ENCODE measurements around the gene DOCK1.

Gene DOCK1

DNA sequence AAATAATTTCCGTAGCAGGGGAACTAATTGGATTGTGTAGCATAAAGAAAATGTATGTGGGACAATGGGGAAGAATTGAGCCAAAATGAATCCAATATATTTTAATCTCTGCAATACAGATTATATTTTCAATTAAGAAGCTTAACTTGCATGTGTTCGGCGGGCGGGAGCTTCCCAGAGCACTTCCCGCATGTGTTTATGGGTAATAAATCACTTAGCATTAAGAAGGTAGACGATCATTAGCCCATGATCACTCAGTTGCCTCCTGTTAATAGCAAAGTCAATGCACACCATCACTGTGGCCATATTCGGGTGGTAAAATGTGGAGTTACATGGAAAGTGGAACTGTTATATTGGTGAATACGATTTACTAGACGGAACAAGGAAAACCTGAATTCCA lies 414.0 kb downstream of the DOCK1 start:
- no peak overlapping the region for H3K27ac ChIP-seq
- no peak for DNase-seq (ENCODE audit: low read depth, low spot score)

DNA sequence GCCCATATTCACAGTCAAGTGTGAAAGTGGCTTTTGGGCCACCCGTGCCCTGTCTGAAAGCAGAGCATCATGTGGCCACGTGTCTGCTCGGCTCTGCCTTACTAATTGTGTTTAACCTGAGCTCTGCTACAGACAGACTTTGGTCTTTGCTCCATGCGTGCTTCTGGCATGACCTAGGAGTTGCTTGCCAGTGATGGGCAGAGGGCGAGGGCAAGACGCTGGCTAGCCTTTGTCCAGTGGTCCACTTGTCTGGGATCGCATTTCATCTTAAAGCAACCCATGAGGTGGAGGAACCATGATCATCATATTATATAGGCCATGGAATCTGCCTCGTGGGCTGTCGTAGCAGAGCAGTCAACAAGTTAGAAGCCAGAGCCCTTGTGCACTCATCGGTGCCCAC lies 414.5 kb downstream of the DOCK1 start:
- H3K27ac ChIP-seq: no peak overlapping the region
- no peak for DNase-seq (ENCODE audit: low read depth, low spot score)

DNA sequence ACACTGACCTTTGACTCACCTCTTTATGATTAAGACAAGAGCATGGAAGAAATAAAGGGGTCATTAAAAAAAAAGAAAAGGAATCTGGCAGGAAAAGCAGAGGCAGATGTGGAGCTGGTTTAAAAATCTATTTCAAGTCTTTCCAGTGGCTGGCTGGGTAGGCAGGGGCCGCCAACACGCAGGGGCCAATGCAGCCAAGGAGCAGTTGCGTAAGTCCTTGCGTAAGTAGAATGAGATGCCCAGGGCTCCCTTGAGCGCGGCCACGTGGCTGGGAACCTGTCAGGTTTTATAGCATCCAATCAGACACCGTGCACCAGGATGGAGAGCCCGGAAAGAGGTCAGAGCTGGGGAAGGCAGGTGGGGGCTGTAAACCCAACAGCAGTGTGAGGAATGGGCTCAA lies 414.9 kb downstream of the DOCK1 start:
- H3K27ac ChIP-seq: no peak overlapping the region
- no peak for DNase-seq (ENCODE audit: low read depth, low spot score)

DNA sequence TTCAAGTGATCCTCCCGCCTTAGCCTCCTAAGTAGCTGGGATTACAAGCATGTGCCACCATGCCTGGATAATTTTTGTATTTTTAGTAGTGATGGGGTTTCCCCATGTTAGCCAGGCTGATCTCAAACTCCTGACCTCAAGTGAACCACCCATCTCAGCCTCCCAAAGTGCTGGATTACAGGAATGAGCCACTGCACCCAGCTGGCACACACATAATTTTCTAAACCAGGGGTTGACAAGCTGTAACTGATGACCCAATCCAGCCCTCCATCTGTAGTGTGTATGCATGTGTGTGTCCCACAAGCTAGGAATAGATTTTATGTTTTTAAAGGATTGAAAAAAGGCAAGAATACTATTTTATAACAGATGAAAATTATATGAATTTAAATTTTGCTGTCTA lies 417.1 kb downstream of the DOCK1 start:
- no peak overlapping the region for H3K27ac ChIP-seq
- DNase-seq (ENCODE audit: low read depth, low spot score): no peak

DNA sequence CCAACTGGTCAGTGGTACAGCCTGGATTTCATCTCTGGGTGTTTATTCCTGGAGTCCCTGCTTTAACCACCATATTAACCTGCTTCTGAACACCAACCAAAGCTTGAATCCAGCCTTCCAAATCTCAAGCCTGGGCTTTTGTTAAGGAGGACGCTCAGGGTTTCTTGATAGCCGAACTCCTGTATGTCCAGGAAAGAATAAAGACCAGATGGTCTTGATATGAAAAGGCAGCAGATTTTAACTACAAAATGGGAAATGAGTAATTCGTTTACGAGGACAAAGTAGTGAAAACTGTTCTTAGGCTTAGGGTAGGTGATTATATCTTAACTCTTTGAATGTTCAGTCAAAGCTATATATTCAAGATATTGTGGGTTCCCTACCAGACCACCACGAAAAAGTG lies 420.3 kb downstream of the DOCK1 start:
- no peak for DNase-seq (ENCODE audit: low read depth, low spot score)
- no peak overlapping the region for H3K27ac ChIP-seq

DNA sequence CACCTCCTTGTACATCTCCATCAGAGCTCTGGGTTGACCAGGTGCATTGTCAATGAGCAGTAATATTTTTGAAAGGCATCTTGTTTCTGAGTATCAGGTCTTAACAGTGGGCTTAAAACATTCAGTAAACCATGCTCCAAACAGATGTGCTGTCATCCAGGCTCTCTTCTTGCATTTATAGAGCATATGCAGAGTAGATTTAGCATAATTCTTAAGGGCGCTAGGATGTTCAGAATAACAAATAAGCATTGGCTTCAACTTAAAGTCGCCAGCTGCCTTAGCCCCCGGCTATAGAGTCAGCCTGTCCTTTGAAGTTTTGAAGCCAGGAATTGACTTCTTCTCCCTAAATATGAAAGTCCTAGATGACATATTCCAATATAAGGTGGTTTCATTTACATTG lies 421.7 kb downstream of the DOCK1 start:
- H3K27ac ChIP-seq: no peak overlapping the region
- DNase-seq (ENCODE audit: low read depth, low spot score): no peak

DNA sequence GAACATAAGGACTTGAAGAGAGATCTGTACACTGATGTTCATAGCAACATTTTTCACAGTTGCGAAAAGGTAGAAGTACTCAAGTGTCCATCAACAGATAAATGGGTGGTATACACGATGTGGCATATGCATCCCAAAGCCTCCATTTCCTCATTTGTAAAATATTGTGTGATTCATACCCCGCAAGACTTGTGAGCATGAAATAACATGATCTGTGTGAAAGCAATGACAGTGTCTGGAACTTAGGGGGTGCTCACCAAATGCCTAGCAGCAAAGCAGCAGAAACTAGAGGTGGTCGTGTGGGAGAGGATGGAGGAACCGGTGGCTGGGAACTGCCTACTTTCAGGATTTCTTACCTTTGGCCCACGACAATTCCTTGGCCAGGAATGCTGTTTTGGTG lies 426.5 kb downstream of the DOCK1 start:
- no peak for DNase-seq (ENCODE audit: low read depth, low spot score)
- no peak overlapping the region for H3K27ac ChIP-seq

DNA sequence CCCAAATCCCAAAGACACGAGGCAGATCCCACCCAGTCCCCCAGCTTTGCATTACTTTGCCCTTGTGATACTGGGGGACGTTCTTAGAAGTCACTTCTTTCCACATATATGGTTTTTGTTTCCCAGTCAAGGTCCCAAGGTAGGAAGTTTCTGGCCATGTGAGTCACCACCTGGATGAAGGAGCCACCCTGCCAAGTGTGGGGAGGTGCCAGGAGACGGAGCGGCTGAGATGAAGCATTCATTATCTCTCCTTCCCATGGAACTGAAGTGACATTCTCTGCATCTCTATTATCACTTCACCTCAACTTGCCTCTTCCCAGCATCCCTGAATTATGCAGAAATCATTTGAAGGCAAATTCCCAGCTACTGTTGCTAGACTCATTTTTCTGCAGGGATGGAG lies 427.4 kb downstream of the DOCK1 start:
- DNase-seq (ENCODE audit: low read depth, low spot score): no peak
- no peak overlapping the region for H3K27ac ChIP-seq

DNA sequence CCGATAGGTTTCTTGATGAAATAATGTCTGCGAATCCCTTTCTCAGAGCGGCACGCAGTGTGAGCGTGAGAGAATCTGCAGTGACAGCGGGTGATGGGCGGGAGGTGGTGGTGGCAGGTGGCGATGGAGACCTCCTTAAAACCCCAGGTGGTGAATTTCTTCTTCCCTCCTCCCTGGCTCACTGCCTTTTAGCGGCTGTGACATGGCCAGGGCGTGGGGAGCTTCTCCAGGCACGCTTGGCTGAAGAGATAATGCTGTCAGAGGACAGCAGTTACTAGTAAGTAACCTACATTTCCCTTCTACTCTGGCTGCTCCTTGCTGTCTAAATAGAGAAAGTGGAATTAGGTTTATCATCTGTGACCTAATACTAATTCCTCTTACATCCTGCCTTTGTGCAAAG lies 432.6 kb downstream of the DOCK1 start:
- no peak for DNase-seq (ENCODE audit: low read depth, low spot score)
- H3K27ac ChIP-seq: no peak overlapping the region

DNA sequence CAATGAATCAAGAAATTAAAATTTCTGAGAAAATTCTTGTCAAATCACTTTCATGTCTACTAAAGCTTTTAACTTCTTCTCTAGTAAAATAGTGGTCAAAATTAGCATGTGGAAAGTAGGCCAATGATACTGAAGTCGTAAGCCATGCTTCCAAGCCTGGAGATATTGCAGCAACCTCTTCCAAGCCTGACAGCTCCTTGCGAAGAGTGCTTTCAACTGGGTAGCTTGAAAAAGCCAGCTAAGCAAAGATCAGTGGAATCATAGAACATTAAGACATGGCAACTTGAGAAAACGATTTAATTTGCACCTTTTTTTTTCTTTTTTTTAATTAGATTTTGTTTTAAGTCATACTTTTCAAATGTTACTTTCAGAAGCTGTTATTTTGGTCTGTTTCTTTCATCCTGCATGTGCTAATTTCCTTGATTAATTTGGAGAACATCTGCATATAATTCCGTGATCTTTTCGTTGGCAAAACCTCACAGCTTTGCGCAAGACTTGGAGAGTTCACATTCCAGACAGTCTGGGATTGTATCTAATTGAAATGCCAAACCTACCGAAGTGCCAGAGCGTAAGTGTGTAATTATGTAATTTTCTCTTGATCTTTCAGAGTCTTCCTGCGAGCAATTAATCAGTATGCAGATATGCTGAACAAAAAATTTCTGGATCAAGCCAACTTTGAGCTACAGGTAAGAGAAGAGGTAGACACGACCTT lies 433.3 kb downstream of the DOCK1 start:
- no peak for DNase-seq (ENCODE audit: low read depth, low spot score)
- H3K27ac ChIP-seq: no peak overlapping the region

DNA sequence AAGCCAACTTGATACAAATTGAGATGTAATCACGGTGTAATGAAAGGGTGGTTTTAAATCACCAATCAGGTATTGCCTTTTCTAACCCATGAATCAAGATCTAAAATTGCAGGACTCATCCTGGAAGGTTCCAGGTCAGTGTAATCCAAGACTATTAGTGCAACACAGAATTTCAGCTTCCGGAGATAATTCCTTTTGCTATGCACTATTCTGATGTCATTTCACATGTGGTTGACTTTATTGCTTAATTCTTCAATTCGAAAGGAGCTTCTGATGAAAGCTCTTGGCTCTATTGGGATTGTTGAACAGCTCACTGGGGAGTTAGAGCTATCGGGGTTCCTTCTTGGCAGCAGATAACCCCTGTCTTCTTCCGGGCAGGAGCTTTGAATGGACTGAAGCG lies 438.6 kb downstream of the DOCK1 start:
- H3K27ac ChIP-seq: no peak overlapping the region
- no peak for DNase-seq (ENCODE audit: low read depth, low spot score)

DNA sequence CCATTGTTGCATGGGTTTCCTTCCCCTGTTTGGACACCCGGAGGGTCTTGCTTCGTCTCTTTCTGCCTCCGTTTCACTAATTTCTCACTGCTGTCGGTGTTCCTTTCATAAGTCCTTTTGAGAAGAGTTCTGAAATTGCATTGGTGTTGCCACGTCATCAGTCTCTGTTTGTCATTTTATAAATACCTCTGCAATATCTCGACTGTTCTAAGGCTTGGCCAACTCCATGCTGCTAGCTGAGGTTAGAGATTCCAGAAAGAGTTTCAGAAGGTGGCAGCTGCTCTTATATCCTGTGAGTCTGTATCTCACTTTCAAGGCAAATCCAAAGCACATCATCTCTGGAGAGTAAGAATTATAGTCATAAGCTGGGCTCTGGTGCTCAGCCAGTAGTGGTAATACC lies 439.1 kb downstream of the DOCK1 start:
- DNase-seq (ENCODE audit: low read depth, low spot score): no peak
- no peak overlapping the region for H3K27ac ChIP-seq

DNA sequence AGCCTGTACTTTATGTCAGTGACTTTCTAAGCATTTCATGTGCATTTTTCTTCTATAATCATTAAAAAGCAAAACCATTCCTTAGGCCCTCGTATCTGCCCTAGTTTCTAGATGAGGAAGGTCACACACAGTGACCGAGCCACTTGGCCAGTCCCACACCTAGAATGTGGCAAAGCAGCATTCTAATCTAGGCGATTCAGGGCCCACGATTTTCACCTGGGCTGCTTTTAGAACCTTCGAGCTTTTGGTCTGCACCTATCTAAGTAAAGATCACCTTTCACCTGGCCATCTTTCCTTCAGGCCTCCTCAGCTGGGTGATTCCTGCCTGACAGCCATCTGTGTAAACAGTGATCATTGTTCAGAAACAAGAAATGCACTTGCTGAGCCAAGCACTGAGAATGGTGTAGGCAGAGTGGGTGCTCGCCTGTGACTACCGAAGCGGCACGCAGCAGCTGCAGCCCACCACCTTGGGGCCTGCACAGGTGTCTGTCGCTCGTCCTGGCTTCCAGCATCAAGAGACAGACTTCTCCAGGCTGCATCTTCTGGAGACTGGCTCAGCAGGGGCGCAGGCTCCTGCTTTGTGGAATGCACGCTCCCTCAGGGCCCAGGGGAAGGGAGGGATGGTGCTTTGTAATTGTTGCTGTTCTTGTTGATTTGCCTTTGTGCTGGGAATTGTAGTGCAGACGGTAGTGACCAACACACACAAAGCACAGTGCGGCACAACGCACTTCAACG lies 440.2 kb downstream of the DOCK1 start:
- no peak for DNase-seq (ENCODE audit: low read depth, low spot score)
- no peak overlapping the region for H3K27ac ChIP-seq

DNA sequence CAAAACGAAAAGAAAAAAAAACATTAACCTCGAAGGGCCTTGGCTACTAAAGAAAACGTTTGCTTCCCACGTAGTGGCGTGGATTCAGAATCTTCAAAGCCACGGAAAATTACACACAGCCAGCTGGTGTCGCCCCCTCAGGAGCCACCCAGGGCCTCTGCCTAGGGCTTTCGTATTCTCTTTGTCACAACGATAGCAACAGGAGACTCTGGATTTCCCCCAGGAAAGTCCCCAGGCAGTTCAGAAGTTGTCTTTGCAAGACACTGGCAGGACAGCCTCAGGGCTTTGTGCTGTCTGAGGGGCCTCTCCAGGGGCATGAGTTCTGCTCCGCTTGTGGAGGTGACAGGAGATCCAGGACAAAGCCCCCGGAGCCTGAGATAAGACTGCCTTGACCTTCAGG lies 441.4 kb downstream of the DOCK1 start:
- DNase-seq (ENCODE audit: low read depth, low spot score): no peak
- H3K27ac ChIP-seq: no peak overlapping the region

DNA sequence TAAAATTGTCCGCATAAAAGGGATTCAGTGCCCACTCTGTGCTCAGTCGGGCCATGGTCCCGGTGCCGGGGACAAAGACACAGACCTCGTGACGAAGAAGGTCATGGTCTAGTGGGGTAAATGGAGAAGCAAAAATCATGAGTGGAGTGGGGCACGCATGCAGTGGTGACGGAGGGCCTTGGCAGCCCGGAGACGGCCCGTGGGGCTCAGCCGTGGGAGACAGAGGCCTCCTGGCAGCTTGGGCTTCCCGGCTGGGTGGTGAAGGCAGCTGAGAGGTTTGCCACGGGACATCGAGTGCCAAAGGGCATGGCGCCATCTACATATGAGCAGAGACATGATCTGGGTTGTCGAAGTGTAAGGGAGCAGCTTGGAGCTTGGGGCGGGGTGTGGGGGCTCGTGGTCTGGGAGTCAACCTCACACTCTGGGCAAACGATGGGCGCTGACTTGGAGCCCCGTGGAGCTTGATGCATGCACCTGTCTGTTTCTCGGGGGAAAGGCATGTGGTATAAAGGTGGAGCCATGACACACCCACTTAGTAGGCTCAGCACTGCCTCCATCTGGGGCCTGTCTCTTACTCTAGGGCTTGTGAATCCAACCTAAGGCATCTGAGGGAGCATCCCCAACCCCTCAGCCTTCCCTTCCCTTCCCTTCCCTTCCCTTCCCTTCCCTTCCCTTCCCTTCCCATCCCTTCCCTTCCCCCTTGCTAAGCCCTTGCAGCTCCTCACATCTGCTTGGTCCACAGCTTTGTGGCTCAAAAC lies 442.2 kb downstream of the DOCK1 start:
- H3K27ac ChIP-seq: no peak overlapping the region
- no peak for DNase-seq (ENCODE audit: low read depth, low spot score)

DNA sequence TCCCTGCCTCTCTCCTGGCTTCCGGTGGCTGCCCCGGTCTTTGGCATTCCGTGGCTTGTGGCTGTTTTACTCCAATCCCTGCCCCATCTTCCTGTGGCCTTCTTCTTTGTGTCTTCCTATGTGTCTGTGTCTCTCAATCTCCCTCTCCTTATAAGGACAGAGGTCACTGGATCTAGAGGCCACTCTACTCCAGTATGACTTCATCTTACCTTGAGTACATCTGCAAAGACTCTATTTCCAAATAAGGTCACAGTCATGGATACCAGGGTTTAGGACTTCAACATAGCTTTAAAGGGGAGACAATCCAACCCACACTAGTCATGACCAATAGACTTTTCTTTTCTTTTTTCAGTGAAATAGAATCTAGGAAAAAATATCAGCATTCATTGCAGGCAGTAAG lies 444.5 kb downstream of the DOCK1 start:
- DNase-seq (ENCODE audit: low read depth, low spot score): no peak
- no peak overlapping the region for H3K27ac ChIP-seq

DNA sequence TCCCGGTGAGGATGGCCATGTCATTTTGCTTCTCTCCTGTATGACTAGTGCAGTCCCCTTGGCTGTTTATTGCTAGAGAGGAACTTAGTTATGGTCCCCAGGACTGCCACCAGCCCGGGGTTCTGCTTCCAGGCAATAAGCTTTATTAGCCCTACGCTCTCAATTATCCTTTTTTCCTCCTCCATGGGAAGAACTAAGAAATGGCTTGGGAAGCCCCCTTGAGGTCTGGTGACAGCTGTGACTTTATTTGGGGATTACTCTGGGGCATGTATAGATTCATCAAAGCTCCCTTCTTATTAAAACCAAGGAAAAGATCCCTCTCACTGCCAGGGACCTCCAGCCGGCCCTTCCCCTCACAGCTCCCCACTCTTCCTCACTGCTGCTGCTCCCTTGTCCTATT lies 446.3 kb downstream of the DOCK1 start:
- H3K27ac ChIP-seq: no peak overlapping the region
- DNase-seq (ENCODE audit: low read depth, low spot score): no peak

DNA sequence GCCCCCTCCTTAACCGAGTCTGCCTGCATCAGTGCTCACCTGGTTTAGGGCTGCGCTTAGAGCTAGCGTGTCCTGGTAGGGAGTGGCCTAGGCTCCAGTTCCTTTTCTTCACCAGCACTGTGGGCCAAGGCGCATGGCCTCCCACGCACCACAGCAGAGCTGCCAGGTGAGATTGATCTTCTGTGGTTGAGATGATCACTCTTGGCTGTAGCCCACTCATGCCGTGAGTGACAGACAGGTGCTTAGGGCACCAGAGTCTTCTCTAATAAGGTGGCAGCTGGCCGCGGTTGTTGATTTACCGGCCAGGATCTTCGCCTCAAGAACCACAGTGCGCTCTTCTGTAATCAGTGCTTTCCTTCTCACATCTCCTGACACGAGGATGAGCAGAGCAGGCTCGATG lies 448.3 kb downstream of the DOCK1 start:
- no peak for DNase-seq (ENCODE audit: low read depth, low spot score)
- H3K27ac ChIP-seq: no peak overlapping the region

DNA sequence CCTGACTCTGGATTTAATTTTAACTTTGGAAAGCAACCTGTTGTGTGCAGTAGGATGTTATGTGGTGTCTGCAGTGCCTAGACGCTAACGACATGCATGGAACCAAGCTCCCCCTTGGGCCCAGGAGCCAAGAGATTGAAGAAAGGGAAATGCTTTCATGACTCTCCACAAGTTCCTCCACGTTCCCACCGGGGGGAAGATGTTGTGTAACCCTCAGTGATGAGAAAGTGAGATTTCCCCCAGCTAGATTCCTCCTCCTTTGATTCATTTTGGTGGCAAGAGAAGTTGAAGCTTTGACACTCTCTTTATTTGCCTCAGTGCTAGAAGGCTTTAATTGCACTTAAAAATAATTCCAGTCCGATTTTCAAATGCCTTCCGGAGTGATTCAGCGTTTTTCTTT lies 449.0 kb downstream of the DOCK1 start:
- no peak overlapping the region for H3K27ac ChIP-seq
- no peak for DNase-seq (ENCODE audit: low read depth, low spot score)

DNA sequence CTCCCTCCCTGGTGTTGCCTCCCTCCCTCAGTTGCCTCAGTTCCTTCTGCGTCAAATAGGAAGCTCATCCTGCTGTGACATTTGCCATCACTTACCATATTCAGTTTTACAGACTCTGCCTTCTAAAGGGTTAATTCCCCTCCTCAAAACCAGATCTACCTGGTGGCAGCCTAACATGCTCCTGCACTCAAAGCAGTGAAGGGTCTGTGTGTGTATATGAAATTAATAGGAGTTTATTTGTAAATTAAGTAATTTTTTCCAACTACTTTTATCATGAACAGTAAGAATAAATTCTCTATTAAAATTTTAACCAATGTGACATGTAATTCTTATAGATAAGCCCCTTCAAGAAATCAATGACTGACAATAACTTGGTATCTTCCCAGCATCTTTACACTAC lies 449.8 kb downstream of the DOCK1 start:
- no peak overlapping the region for H3K27ac ChIP-seq
- DNase-seq (ENCODE audit: low read depth, low spot score): no peak

DNA sequence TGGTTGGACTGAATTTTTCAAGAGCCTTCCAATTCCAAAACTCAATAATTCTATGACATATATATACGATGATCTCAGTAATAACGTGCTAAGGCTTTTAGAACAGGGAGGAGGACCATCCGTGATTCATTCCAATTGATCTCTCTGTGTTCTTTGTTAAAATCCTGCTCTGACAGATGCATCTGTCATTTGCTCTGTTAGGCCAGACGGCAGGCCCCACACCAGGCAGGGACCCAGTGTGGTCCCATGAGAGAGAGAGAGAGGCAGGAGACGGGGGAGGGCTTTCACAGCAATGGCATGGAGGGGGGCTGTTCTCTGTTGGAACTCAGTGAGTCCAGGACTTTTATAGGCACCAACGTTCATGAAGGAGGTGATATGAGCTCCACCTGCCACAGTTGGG lies 451.1 kb downstream of the DOCK1 start:
- no peak for DNase-seq (ENCODE audit: low read depth, low spot score)
- no peak overlapping the region for H3K27ac ChIP-seq

DNA sequence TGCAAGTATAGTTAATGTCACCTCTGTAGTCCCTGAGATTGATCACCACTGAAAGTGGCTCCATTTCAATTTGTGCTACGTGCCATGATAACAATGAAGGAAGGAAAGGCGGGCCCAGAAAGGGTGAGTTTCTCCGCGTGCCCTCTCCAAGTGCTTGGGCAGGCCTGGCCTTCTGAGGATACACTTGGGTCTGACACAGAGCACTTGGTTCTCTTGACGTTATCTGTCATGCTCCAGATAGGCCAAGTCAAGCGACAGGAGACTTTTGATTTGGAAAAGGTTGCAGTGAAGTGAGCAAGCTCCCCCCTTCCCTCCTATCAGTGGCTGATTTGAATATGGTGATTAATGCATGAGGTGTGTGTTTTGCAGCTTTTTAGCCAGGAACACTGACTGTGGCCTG lies 452.0 kb downstream of the DOCK1 start:
- H3K27ac ChIP-seq: no peak overlapping the region
- DNase-seq (ENCODE audit: low read depth, low spot score): no peak
